Measurements from ENCODE around the gene ASB1. TPM values are rescaled to one million over a fixed set of nuclear protein-coding genes. Genes with fewer than 3 reads are reported as not detected.

Gene ASB1
- polyA plus RNA-seq, 1 donor (not counting 4 experiments of a cell fraction or from before 2014, with no cell fraction given) = 13.0 TPM

DNA sequence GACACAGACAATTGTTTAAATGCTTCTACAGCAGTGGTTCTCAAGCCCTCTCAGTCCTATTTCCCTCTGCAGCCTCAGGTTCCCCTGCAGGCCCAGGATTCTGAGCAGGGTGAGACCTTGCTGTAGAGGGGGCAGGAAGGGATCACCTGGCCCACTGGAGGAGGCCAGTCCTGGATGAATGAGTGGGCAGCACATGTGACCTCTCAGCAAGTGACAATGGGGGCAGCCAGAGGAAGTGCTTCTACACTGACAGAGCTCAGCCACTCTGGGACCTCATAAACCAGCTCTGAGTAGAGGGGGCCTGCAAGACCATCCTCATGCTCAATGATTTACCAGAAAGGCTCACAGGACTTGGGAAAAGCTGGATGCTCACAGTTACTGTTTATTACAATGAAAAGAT, 63.2 kb downstream of the ASB1 start:
- DNase-seq (ENCODE audit: low read depth, low spot score) (no peak), FAIRE-seq (no peak)
- Histone ChIP-seq H4K20me1 (ENCODE audit: control insufficient read depth, extremely low read depth, insufficient read depth, low read length) (peaks cover 3% of the 10 kb centered on the region), H3K4me1 (ENCODE audit: control insufficient read depth, extremely low read depth, insufficient read depth, low read length) (no peaks in the 10 kb centered on the region), H3K27me3 (ENCODE audit: control insufficient read depth, extremely low read depth, insufficient read depth, low read length) (no peaks in the 10 kb centered on the region), H2AFZ (ENCODE audit: control insufficient read depth, low read length) (no peak overlapping the region), H3K79me2 (ENCODE audit: control insufficient read depth, insufficient read depth, low read length) (no peaks in the 10 kb centered on the region), H3K4me2 (ENCODE audit: control insufficient read depth, extremely low read depth, insufficient read depth, low read depth, low read length) (no peak overlapping the region), H3K27ac (ENCODE audit: control insufficient read depth, insufficient read depth, low read length) (no peak overlapping the region), H3K36me3 (ENCODE audit: control insufficient read depth in 2 of 2, extremely low read depth in 1 of 2, insufficient read depth in 2 of 2, low read length in 2 of 2) (no peaks in the 10 kb centered on the region), H3K4me3 (ENCODE audit: control insufficient read depth in 2 of 3, extremely low read depth in 1 of 3, insufficient read depth in 2 of 3, low read depth in 1 of 3, low read length in 3 of 3) (no peak overlapping the region), H3K9me1 (ENCODE audit: control insufficient read depth, extremely low read depth, insufficient read depth, low read length) (no peaks in the 10 kb centered on the region), H3K9me3 (ENCODE audit: control insufficient read depth, low read depth, low read length) (peaks cover 2% of the 10 kb centered on the region), H3K9ac (ENCODE audit: control insufficient read depth, extremely low read depth, insufficient read depth, low read length) (no peak overlapping the region)
- dilution Hi-C loops (cut with MboI; ENCODE audit: extremely low pct_ligation_motif_present, low sequenced_read_pairs) = no loop called here
- TF ChIP-seq CTCF (optimal IDR thresholded peaks at IDR 0.05 in 1 of 3, IDR thresholded peaks at IDR 0.05 in 1 of 3, conservative IDR thresholded peaks at IDR 0.05 in 1 of 3; ENCODE audit: extremely low read depth in 1 of 3, insufficient read depth in 2 of 3, low read length in 3 of 3) = no peak

GRCh38 chr2:238492840-238493239, 66.1 kb downstream of the ASB1 start:
- Histone ChIP-seq H3K4me3 (ENCODE audit: control insufficient read depth in 2 of 3, extremely low read depth in 1 of 3, insufficient read depth in 2 of 3, low read depth in 1 of 3, low read length in 3 of 3) (no peak overlapping the region), H3K9ac (ENCODE audit: control insufficient read depth, extremely low read depth, insufficient read depth, low read length) (no peak overlapping the region), H3K27ac (ENCODE audit: control insufficient read depth, insufficient read depth, low read length) (no peak overlapping the region), H3K79me2 (ENCODE audit: control insufficient read depth, insufficient read depth, low read length) (no peaks in the 10 kb centered on the region), H3K4me1 (ENCODE audit: control insufficient read depth, extremely low read depth, insufficient read depth, low read length) (no peaks in the 10 kb centered on the region), H2AFZ (ENCODE audit: control insufficient read depth, low read length) (no peak overlapping the region), H3K9me3 (ENCODE audit: control insufficient read depth, low read depth, low read length) (no peaks in the 10 kb centered on the region), H3K9me1 (ENCODE audit: control insufficient read depth, extremely low read depth, insufficient read depth, low read length) (no peaks in the 10 kb centered on the region), H3K27me3 (ENCODE audit: control insufficient read depth, extremely low read depth, insufficient read depth, low read length) (no peaks in the 10 kb centered on the region), H3K4me2 (ENCODE audit: control insufficient read depth, extremely low read depth, insufficient read depth, low read depth, low read length) (no peak overlapping the region), H3K36me3 (ENCODE audit: control insufficient read depth in 2 of 2, extremely low read depth in 1 of 2, insufficient read depth in 2 of 2, low read length in 2 of 2) (no peaks in the 10 kb centered on the region), H4K20me1 (ENCODE audit: control insufficient read depth, extremely low read depth, insufficient read depth, low read length) (no peaks in the 10 kb centered on the region)
- DNase-seq (ENCODE audit: low read depth, low spot score) (no peak), FAIRE-seq (no peak)
- TF ChIP-seq EZH2 (IDR thresholded peaks at IDR 0.05; ENCODE audit: low read length) (no peak), CTCF (optimal IDR thresholded peaks at IDR 0.05 in 1 of 3, IDR thresholded peaks at IDR 0.05 in 1 of 3, conservative IDR thresholded peaks at IDR 0.05 in 1 of 3; ENCODE audit: extremely low read depth in 1 of 3, insufficient read depth in 2 of 3, low read length in 3 of 3) (no peak)
- dilution Hi-C loops (cut with MboI; ENCODE audit: extremely low pct_ligation_motif_present, low sequenced_read_pairs) = no loop called here

Data from keratinocyte (primary cell).